ENCODE data around the gene MMP8. TPM values are rescaled to one million over a fixed set of nuclear protein-coding genes. Genes with fewer than 3 reads are reported as not detected.
"Not testable (repeated sequence)": the region's sequence is repeated elsewhere in the genome, so short reads cannot be mapped to it uniquely, and the experiment has no call there.

Gene MMP8
- polyA plus RNA-seq, 1 experiment = not detected

DNA sequence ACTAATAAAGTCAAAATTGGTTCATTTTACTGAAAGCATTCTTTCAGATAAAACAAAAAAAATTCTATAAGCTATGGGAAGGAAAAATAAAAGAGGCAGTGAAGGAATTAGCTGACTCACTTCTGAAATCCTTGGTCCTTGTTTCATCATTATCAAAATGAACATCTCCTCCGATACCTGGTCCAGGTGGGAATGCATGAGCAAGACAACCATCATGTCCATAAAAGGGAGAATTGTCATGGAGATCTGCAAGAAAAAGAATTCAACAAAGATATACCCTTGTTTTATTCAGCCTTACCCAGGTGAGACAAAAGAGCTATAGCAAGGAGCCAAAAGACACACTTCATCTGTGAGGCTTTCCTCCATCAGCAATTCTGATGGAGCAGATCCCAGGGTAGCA is 28.5 kb upstream of the MMP8 start:
- peaks cover 15% of the 10 kb centered on the region for H3K27me3 ChIP-seq (ENCODE audit: control insufficient read depth, insufficient read depth, low read length)
- DNase-seq (ENCODE audit: low read depth) = no peak
- POLR2A ChIA-PET = no interaction called here
- H3K36me3 ChIP-seq (ENCODE audit: control insufficient read depth, insufficient read depth, low read length) = no peaks in the 10 kb centered on the region
- CTCF ChIA-PET = no interaction called here
- TF ChIP-seq, protein P1, sequence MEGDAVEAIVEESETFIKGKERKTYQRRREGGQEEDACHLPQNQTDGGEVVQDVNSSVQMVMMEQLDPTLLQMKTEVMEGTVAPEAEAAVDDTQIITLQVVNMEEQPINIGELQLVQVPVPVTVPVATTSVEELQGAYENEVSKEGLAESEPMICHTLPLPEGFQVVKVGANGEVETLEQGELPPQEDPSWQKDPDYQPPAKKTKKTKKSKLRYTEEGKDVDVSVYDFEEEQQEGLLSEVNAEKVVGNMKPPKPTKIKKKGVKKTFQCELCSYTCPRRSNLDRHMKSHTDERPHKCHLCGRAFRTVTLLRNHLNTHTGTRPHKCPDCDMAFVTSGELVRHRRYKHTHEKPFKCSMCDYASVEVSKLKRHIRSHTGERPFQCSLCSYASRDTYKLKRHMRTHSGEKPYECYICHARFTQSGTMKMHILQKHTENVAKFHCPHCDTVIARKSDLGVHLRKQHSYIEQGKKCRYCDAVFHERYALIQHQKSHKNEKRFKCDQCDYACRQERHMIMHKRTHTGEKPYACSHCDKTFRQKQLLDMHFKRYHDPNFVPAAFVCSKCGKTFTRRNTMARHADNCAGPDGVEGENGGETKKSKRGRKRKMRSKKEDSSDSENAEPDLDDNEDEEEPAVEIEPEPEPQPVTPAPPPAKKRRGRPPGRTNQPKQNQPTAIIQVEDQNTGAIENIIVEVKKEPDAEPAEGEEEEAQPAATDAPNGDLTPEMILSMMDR (IDR thresholded peaks at IDR 0.05; ENCODE audit: insufficient read depth, low read depth, low read length) = no peak
- H3K4me3 ChIP-seq (ENCODE audit: low read depth, low read length) = no peak overlapping the region

DNA sequence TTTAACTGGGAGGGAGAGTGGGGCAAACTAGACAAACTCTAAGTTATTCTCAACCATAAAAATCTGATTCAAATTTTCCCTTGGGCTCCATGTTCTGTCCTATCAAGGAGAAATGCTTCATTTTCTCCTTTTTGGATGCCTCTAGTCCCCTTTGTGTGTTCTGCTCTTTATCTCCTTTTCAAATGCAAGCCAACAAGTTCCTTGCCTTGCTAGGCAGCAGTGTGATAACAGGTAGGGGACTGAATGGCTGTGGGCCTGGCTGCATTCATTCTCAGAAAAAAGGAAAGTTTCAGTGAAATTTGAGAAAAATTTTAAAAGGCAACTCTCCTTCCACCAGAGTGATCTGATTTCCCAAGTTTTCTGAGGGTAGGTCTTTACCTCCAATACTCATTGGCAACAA is 26.9 kb upstream of the MMP8 start:
- ChIA-PET POLR2A (no interaction called here), CTCF (no interaction called here)
- no peak overlapping the region for H3K4me3 ChIP-seq (ENCODE audit: low read depth, low read length)
- no peaks in the 10 kb centered on the region for H3K36me3 ChIP-seq (ENCODE audit: control insufficient read depth, insufficient read depth, low read length)
- peaks cover 14% of the 10 kb centered on the region for H3K27me3 ChIP-seq (ENCODE audit: control insufficient read depth, insufficient read depth, low read length)
- TF ChIP-seq, protein P1 (IDR thresholded peaks at IDR 0.05; ENCODE audit: insufficient read depth, low read depth, low read length) = no peak
- no peak for DNase-seq (ENCODE audit: low read depth)

DNA sequence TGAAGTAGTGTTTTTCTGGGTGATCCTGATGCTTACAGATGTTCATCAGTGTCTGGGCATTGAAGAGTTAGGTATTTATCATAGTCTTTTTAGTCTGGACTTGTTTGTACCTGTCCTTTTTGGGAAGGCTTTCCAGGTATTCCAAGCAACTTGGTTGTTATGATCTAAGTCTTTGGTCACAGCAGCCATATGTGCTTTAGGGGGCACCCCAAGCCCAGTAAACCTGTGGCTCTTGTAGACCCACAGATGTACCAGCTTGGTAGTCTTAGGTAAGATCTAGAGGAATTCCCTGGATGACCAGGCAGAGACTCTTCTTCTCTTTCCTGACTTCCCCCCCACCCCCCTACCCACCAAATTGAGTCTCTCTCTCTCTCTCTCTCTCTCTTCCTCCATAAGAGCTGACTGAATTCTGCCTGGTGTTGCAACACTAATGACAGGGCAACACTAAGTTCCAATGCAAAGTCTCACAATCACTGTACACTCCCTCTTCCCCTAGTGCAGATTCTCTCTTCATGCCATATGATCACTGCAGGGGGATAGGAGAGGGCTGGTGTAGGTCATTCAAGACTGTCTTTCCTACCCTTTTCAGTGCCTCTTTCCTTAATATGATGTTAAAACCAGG is 24.5 kb upstream of the MMP8 start:
- peaks cover 9% of the 10 kb centered on the region for H3K27me3 ChIP-seq (ENCODE audit: control insufficient read depth, insufficient read depth, low read length)
- CTCF ChIA-PET = interaction anchor here (0.7 to 1.3 kb wide), 2 partner anchors 12 to 52 kb away, joined by 3 read pairs; no protein-coding TSS in a partner anchor
- DNase-seq (ENCODE audit: low read depth) = no peak
- H3K4me3 ChIP-seq (ENCODE audit: low read depth, low read length) = no peak overlapping the region
- TF ChIP-seq, protein P1 (IDR thresholded peaks at IDR 0.05; ENCODE audit: insufficient read depth, low read depth, low read length) = no peak
- no peaks in the 10 kb centered on the region for H3K36me3 ChIP-seq (ENCODE audit: control insufficient read depth, insufficient read depth, low read length)
- POLR2A ChIA-PET = no interaction called here

DNA sequence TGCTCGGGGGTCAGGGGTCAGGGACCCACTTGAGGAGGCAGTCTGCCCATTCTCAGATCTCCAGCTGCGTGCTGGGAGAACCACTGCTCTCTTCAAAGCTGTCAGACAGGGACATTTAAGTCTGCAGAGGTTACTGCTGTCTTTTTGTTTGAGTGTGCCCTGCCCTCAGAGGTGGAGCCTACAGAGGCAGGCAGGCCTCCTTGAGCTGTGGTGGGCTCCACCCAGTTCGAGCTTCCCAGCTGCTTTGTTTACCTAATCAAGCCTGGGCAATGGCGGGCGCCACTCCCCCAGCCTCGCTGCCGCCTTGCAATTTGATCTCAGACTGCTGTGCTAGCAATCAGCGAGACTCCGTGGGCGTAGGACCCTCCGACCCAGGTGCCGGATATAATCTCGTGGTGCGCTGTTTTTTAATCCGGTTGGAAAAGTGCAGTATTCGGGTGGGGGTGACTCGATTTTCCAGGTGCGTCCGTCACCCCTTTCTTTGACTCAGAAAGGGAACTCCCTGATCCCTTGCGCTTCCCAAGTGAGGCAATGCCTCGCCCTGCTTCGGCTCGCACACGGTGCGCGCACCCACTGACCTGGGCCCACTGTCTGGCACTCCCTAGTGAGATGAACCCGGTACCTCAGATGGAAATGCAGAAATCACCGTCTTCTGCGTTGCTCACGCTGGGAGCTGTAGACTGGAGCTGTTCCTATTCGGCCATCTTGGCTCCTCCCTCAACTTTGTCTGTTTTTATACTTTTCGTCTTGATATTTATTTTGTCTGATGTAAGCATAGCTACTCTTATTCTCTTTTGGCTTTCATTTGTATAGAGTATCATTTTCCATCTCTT is 22.2 kb upstream of the MMP8 start:
- POLR2A ChIA-PET; H3K27me3 ChIP-seq (ENCODE audit: control insufficient read depth, insufficient read depth, low read length); DNase-seq (ENCODE audit: low read depth); H3K36me3 ChIP-seq (ENCODE audit: control insufficient read depth, insufficient read depth, low read length); H3K4me3 ChIP-seq (ENCODE audit: low read depth, low read length); CTCF ChIA-PET: not testable (repeated sequence)

DNA sequence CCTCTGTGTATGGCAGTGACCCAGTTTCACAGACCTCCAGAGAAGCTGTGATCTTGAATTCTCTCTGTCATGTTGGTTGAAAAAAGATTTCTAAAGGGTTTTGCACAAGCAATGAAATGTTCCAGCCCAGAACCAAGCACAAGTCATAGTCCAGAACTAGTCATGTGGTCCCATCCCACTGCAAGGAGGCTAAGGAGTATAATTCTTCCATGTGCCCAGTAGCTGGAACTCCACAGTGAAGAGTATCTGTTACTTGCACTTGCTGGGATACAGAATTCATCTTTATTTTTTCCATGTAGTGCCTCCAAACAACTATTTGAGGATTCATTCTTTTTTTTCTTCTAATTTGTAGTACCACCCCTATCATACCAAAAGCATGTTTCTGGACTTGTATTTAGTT is 9.9 kb upstream of the MMP8 start:
- no peak for DNase-seq (ENCODE audit: low read depth)
- no peak overlapping the region for H3K4me3 ChIP-seq (ENCODE audit: low read depth, low read length)
- POLR2A ChIA-PET = no interaction called here
- no peaks in the 10 kb centered on the region for H3K36me3 ChIP-seq (ENCODE audit: control insufficient read depth, insufficient read depth, low read length)
- CTCF ChIA-PET = interaction anchor here (0.6 to 1.3 kb wide), 8 partner anchors 17 to 938 kb away, joined by 3 to 4 read pairs (median 3); no protein-coding TSS in a partner anchor
- H3K27me3 ChIP-seq (ENCODE audit: control insufficient read depth, insufficient read depth, low read length) = no peaks in the 10 kb centered on the region
- TF ChIP-seq, protein P1 (IDR thresholded peaks at IDR 0.05; ENCODE audit: insufficient read depth, low read depth, low read length) = no peak

Data from BJ (cell line).